B cell (primary cell): ENCODE results near the gene ABCB1. TPM values are rescaled to one million over a fixed set of nuclear protein-coding genes. Genes with fewer than 3 reads are reported as not detected.
A peak's percentile ranks its signal among the peaks of the same experiment; 100 is the strongest.

ENCODE experiments used
- ATAC-seq: fragments of 200-7000 bp; cut with Tn5 transposase; one replicate; pipeline ENCODE4 v1.10.0; 2021; ENCODE audit warnings: low read depth, mild to moderate bottlenecking, moderate number of reproducible peaks, moderate library complexity
- CTCF ChIA-PET: fragments of 350-600 bp; sonication (Branson Sonifier 250); formaldehyde crosslinking; loops from one replicate; lab custom pipeline; 2021; ENCODE audit warnings: antibody characterized with exemption, inconsistent platforms; lab: Charles Lee
- POLR2A ChIA-PET: fragments of 350-600 bp; sonication (Branson Sonifier 250); formaldehyde crosslinking; loops from one replicate; lab custom pipeline; 2021; ENCODE audit warnings: antibody characterized with exemption; lab: Charles Lee
- DNase-seq: peaks from one replicate; pipeline ENCODE4 v3.0.0; 2013
- H2AFZ ChIP-seq: 2 replicates; pipeline ENCODE4 v1.6.1; 2012; ENCODE audit warnings: mild to moderate bottlenecking, low read depth, low read length; ENCODE audit not compliant: insufficient read depth, poor library complexity, severe bottlenecking
- H3K27ac ChIP-seq, 2 donors: 1 replicate in 1 of 2; 2 replicates in 1 of 2; pipeline ENCODE4 v1.5.1; 2012 to 2013; ENCODE audit warnings: low read length in 2 of 2, mild to moderate bottlenecking in 2 of 2, moderate library complexity in 1 of 2
- H3K27me3 ChIP-seq, 4 experiments: fragments of 200-600 bp in 1 of 4; sonication (generic) in 1 of 4; replicated peaks in 1 of 4; 1 replicate in 2 of 4; 2 replicates in 2 of 4; pipeline versions ENCODE4 v1.6.1 to v1.7.0; 2013 to 2016; ENCODE audit warnings: low read length in 3 of 4, mild to moderate bottlenecking in 2 of 4, mixed read lengths in 1 of 4, moderate library complexity in 1 of 4; ENCODE audit not compliant: insufficient read depth in 4 of 4, control insufficient read depth in 3 of 4; ENCODE audit errors: control extremely low read depth in 1 of 4
- H3K36me3 ChIP-seq, 2 experiments: replicated peaks in 1 of 2; 1 replicate in 1 of 2; 2 replicates in 1 of 2; pipeline versions ENCODE4 v1.6.1 to v1.7.1; 2013; ENCODE audit warnings: low read length in 1 of 2; ENCODE audit not compliant: insufficient read depth in 2 of 2, control insufficient read depth in 1 of 2; ENCODE audit errors: control extremely low read depth in 1 of 2, extremely low read depth in 1 of 2
- H3K4me1 ChIP-seq, 2 donors: fragments of 200-600 bp in 1 of 2; sonication (generic) in 1 of 2; 1 replicate in 1 of 2; 2 replicates in 1 of 2; pipeline versions ENCODE4 v1.5.1 to v1.6.1; 2013 to 2017; ENCODE audit warnings: low read length in 2 of 2; ENCODE audit not compliant: control insufficient read depth in 2 of 2, insufficient read depth in 2 of 2
- H3K4me2 ChIP-seq: replicated peaks from 2 replicates; pipeline ENCODE3; 2012; ENCODE audit warnings: mild to moderate bottlenecking, low read depth, low read length; ENCODE audit not compliant: poor library complexity, severe bottlenecking
- H3K4me3 ChIP-seq, 5 experiments: fragments of 200-600 bp in 1 of 5; sonication (generic) in 1 of 5; 1 replicate in 3 of 5; 2 replicates in 2 of 5; pipeline versions ENCODE4 v1.5.1 to v1.7.0; 2011 to 2016; ENCODE audit warnings: low read length in 4 of 5, mild to moderate bottlenecking in 4 of 5, low read depth in 2 of 5, control low read depth in 1 of 5, moderate library complexity in 1 of 5; ENCODE audit not compliant: insufficient read depth in 1 of 5; ENCODE audit errors: control extremely low read depth in 1 of 5, extremely low read depth in 1 of 5
- H3K79me2 ChIP-seq: fragments of 200-600 bp; sonication (generic); one replicate; pipeline ENCODE4 v1.6.0; 2016; ENCODE audit warnings: low read length; ENCODE audit not compliant: control insufficient read depth, insufficient read depth
- H3K9ac ChIP-seq: fragments of 200-600 bp; sonication (generic); 2 replicates; pipeline ENCODE4 v1.6.1; 2017; ENCODE audit warnings: mild to moderate bottlenecking, low read length, moderate library complexity
- H3K9me3 ChIP-seq, 3 donors: one replicate each; pipeline versions ENCODE4 v1.6.1 to v1.7.1; 2013; ENCODE audit warnings: low read length in 2 of 3; ENCODE audit not compliant: control insufficient read depth in 2 of 3, insufficient read depth in 1 of 3; ENCODE audit errors: control extremely low read depth in 1 of 3
- H4K20me1 ChIP-seq: 2 replicates; pipeline ENCODE4 v1.6.0; 2012; ENCODE audit warnings: mild to moderate bottlenecking, low read length; ENCODE audit not compliant: insufficient read depth, control insufficient read depth, poor library complexity, severe bottlenecking
- H3K27ac Mint-ChIP-seq: one replicate; pipeline ENCODE4 v1.8.0; 2021; ENCODE audit warnings: mixed read lengths
- H3K27me3 Mint-ChIP-seq: one replicate; pipeline ENCODE4 v1.8.0; 2021; ENCODE audit warnings: mixed read lengths
- H3K4me1 Mint-ChIP-seq: one replicate; pipeline ENCODE4 v1.8.0; 2021; ENCODE audit warnings: mixed read lengths
- H3K4me3 Mint-ChIP-seq: one replicate; pipeline ENCODE4 v1.8.0; 2021; ENCODE audit warnings: mixed read lengths
- H3K9me3 Mint-ChIP-seq: one replicate; pipeline ENCODE4 v1.8.0; 2022; ENCODE audit warnings: mixed read lengths; ENCODE audit not compliant: insufficient read depth
- CTCF ChIP-seq: fragments of 200-600 bp; IDR thresholded peaks from one replicate; pipeline ENCODE4 v1.8.0; 2022; ENCODE audit warnings: antibody characterized with exemption, mild to moderate bottlenecking
- EZH2 ChIP-seq: IDR thresholded peaks from 2 replicates; pipeline ENCODE4 v1.6.1; 2012; ENCODE audit warnings: borderline replicate concordance, low read depth, mild to moderate bottlenecking, moderate library complexity, low read length; ENCODE audit not compliant: insufficient read depth, poor library complexity, severe bottlenecking
- WGBS: methylation state at CpG from one replicate; pipeline ENCODE4 v1.1.5; 2013; ENCODE audit warnings: missing lambda C conversion rate; ENCODE audit not compliant: insufficient coverage; 5-methylcytosine and 5-hydroxymethylcytosine counted together
- intact Hi-C: fragments of 100-400 bp; cut with micrococcal nuclease; formaldehyde crosslinking; loops from one replicate; pipeline ENCODE4 v1.10.0; 2022
- polyA plus RNA-seq: library from polyadenylated mRNA; depleted of rRNA; stranded (reverse); fragments of >200 nt; gene quantifications from 2 replicates; pipeline ENCODE4 v1.2.3, GENCODE V29; 2012
- total RNA-seq, 2 donors: library from RNA; stranded (reverse); fragments of 120-200 nt in 1 of 2; gene quantifications; 1 replicate in 1 of 2; 2 replicates in 1 of 2; pipeline versions ENCODE4 v1.2.3 to v1.2.4, GENCODE V29; 2013 to 2022

Gene ABCB1
- total and polyA plus RNA-seq, 2 donors (not counting 1 experiment from before 2014, with no cell fraction given) = 8.5 to 21.7 TPM

- ATAC-seq = peak; percentile 17
- DNase-seq = peak; percentile 10
- peak overlapping the region in 1 of 2 donors; percentile 16 for H3K27ac ChIP-seq
- TF ChIP-seq EZH2 (no peak), CTCF (peak; percentile 53)
- Mint-ChIP-seq H3K4me3 (no peak overlapping the region), H3K27me3 (no peaks in the 10 kb centered on the region), H3K27ac (peak overlapping the region; percentile 8), H3K4me1 (peaks cover 29% of the 10 kb centered on the region), H3K9me3 (no peaks in the 10 kb centered on the region)
- H3K36me3 ChIP-seq = peaks cover 0 to 15% of the 10 kb centered on the region in 2 experiments
- H3K4me1 ChIP-seq = peaks cover 18 to 19% of the 10 kb centered on the region in 2 donors
- H4K20me1 ChIP-seq = no peaks in the 10 kb centered on the region
- no peak overlapping the region for H3K4me2 ChIP-seq
- POLR2A ChIA-PET = interaction anchor here (1.1 kb wide), 1 partner anchor 31 kb away, joined by 3 read pairs; the partner anchor contains the start of gene ABCB4
- H3K27me3 ChIP-seq = no peaks in the 10 kb centered on the region
- intact Hi-C loops = loop anchor here (1.0 to 10.0 kb wide), 3 partner anchors 32 to 381 kb away; partner anchors contain the start of gene ABCB4
- H2AFZ ChIP-seq = peak overlapping the region; percentile 8
- no peak overlapping the region for H3K9ac ChIP-seq
- H3K4me3 ChIP-seq = no peak overlapping the region
- H3K79me2 ChIP-seq = no peaks in the 10 kb centered on the region
- no peaks in the 10 kb centered on the region for H3K9me3 ChIP-seq
- CTCF ChIA-PET = interaction anchor here (0.7 to 3.2 kb wide), 12 partner anchors 9 to 663 kb away, joined by 3 to 26 read pairs (median 3); no protein-coding TSS in a partner anchor
- 69% methylated on average over 2 of the region's 3 CpGs for WGBS
Observed at GRCh38 chr7:87506246-87507180, 94.2 kb downstream of the ABCB1 start.
